B cell (primary cell): ENCODE data around the gene RANBP3. TPM values are rescaled to one million over a fixed set of nuclear protein-coding genes. Genes with fewer than 3 reads are reported as not detected.

Experiments used
- ATAC-seq: fragments of 200-7000 bp; cut with Tn5 transposase; one replicate; pipeline ENCODE4 v1.10.0; 2021; ENCODE audit warnings: low read depth, mild to moderate bottlenecking, moderate number of reproducible peaks, moderate library complexity
- CTCF ChIA-PET: fragments of 350-600 bp; sonication (Branson Sonifier 250); formaldehyde crosslinking; loops from one replicate; lab custom pipeline; 2021; ENCODE audit warnings: antibody characterized with exemption, inconsistent platforms; lab: Charles Lee
- POLR2A ChIA-PET: fragments of 350-600 bp; sonication (Branson Sonifier 250); formaldehyde crosslinking; loops from one replicate; lab custom pipeline; 2021; ENCODE audit warnings: antibody characterized with exemption; lab: Charles Lee
- DNase-seq: peaks from one replicate; pipeline ENCODE4 v3.0.0; 2013
- H2AFZ ChIP-seq: 2 replicates; pipeline ENCODE4 v1.6.1; 2012; ENCODE audit warnings: mild to moderate bottlenecking, low read depth, low read length; ENCODE audit not compliant: insufficient read depth, poor library complexity, severe bottlenecking
- H3K27ac ChIP-seq, 2 donors: 1 replicate in 1 of 2; 2 replicates in 1 of 2; pipeline ENCODE4 v1.5.1; 2012 to 2013; ENCODE audit warnings: low read length in 2 of 2, mild to moderate bottlenecking in 2 of 2, moderate library complexity in 1 of 2
- H3K27me3 ChIP-seq, 4 experiments: fragments of 200-600 bp in 1 of 4; sonication (generic) in 1 of 4; replicated peaks in 1 of 4; 1 replicate in 2 of 4; 2 replicates in 2 of 4; pipeline versions ENCODE4 v1.6.1 to v1.7.0; 2013 to 2016; ENCODE audit warnings: low read length in 3 of 4, mild to moderate bottlenecking in 2 of 4, mixed read lengths in 1 of 4, moderate library complexity in 1 of 4; ENCODE audit not compliant: insufficient read depth in 4 of 4, control insufficient read depth in 3 of 4; ENCODE audit errors: control extremely low read depth in 1 of 4
- H3K36me3 ChIP-seq, 2 experiments: replicated peaks in 1 of 2; 1 replicate in 1 of 2; 2 replicates in 1 of 2; pipeline versions ENCODE4 v1.6.1 to v1.7.1; 2013; ENCODE audit warnings: low read length in 1 of 2; ENCODE audit not compliant: insufficient read depth in 2 of 2, control insufficient read depth in 1 of 2; ENCODE audit errors: control extremely low read depth in 1 of 2, extremely low read depth in 1 of 2
- H3K4me1 ChIP-seq, 2 donors: fragments of 200-600 bp in 1 of 2; sonication (generic) in 1 of 2; 1 replicate in 1 of 2; 2 replicates in 1 of 2; pipeline versions ENCODE4 v1.5.1 to v1.6.1; 2013 to 2017; ENCODE audit warnings: low read length in 2 of 2; ENCODE audit not compliant: control insufficient read depth in 2 of 2, insufficient read depth in 2 of 2
- H3K4me2 ChIP-seq: replicated peaks from 2 replicates; pipeline ENCODE3; 2012; ENCODE audit warnings: mild to moderate bottlenecking, low read depth, low read length; ENCODE audit not compliant: poor library complexity, severe bottlenecking
- H3K4me3 ChIP-seq, 5 experiments: fragments of 200-600 bp in 1 of 5; sonication (generic) in 1 of 5; 1 replicate in 3 of 5; 2 replicates in 2 of 5; pipeline versions ENCODE4 v1.5.1 to v1.7.0; 2011 to 2016; ENCODE audit warnings: low read length in 4 of 5, mild to moderate bottlenecking in 4 of 5, low read depth in 2 of 5, control low read depth in 1 of 5, moderate library complexity in 1 of 5; ENCODE audit not compliant: insufficient read depth in 1 of 5; ENCODE audit errors: control extremely low read depth in 1 of 5, extremely low read depth in 1 of 5
- H3K79me2 ChIP-seq: fragments of 200-600 bp; sonication (generic); one replicate; pipeline ENCODE4 v1.6.0; 2016; ENCODE audit warnings: low read length; ENCODE audit not compliant: control insufficient read depth, insufficient read depth
- H3K9ac ChIP-seq: fragments of 200-600 bp; sonication (generic); 2 replicates; pipeline ENCODE4 v1.6.1; 2017; ENCODE audit warnings: mild to moderate bottlenecking, low read length, moderate library complexity
- H3K9me3 ChIP-seq, 3 donors: one replicate each; pipeline versions ENCODE4 v1.6.1 to v1.7.1; 2013; ENCODE audit warnings: low read length in 2 of 3; ENCODE audit not compliant: control insufficient read depth in 2 of 3, insufficient read depth in 1 of 3; ENCODE audit errors: control extremely low read depth in 1 of 3
- H4K20me1 ChIP-seq: 2 replicates; pipeline ENCODE4 v1.6.0; 2012; ENCODE audit warnings: mild to moderate bottlenecking, low read length; ENCODE audit not compliant: insufficient read depth, control insufficient read depth, poor library complexity, severe bottlenecking
- H3K27ac Mint-ChIP-seq: one replicate; pipeline ENCODE4 v1.8.0; 2021; ENCODE audit warnings: mixed read lengths
- H3K27me3 Mint-ChIP-seq: one replicate; pipeline ENCODE4 v1.8.0; 2021; ENCODE audit warnings: mixed read lengths
- H3K4me1 Mint-ChIP-seq: one replicate; pipeline ENCODE4 v1.8.0; 2021; ENCODE audit warnings: mixed read lengths
- H3K4me3 Mint-ChIP-seq: one replicate; pipeline ENCODE4 v1.8.0; 2021; ENCODE audit warnings: mixed read lengths
- H3K9me3 Mint-ChIP-seq: one replicate; pipeline ENCODE4 v1.8.0; 2022; ENCODE audit warnings: mixed read lengths; ENCODE audit not compliant: insufficient read depth
- EZH2 ChIP-seq: IDR thresholded peaks from 2 replicates; pipeline ENCODE4 v1.6.1; 2012; ENCODE audit warnings: borderline replicate concordance, low read depth, mild to moderate bottlenecking, moderate library complexity, low read length; ENCODE audit not compliant: insufficient read depth, poor library complexity, severe bottlenecking
- WGBS: methylation state at CpG from one replicate; pipeline ENCODE4 v1.1.5; 2013; ENCODE audit warnings: missing lambda C conversion rate; ENCODE audit not compliant: insufficient coverage; 5-methylcytosine and 5-hydroxymethylcytosine counted together
- intact Hi-C: fragments of 100-400 bp; cut with micrococcal nuclease; formaldehyde crosslinking; loops from one replicate; pipeline ENCODE4 v1.10.0; 2022
- polyA plus RNA-seq: library from polyadenylated mRNA; depleted of rRNA; stranded (reverse); fragments of >200 nt; gene quantifications from 2 replicates; pipeline ENCODE4 v1.2.3, GENCODE V29; 2012
- total RNA-seq, 2 donors: library from RNA; stranded (reverse); fragments of 120-200 nt in 1 of 2; gene quantifications; 1 replicate in 1 of 2; 2 replicates in 1 of 2; pipeline versions ENCODE4 v1.2.3 to v1.2.4, GENCODE V29; 2013 to 2022
- TF ChIP-seq, protein P1 (sequence below): fragments of 200-600 bp; IDR thresholded peaks from one replicate; pipeline ENCODE4 v1.8.0; 2022; ENCODE audit warnings: antibody characterized with exemption, mild to moderate bottlenecking

RANBP3 gene
- total and polyA plus RNA-seq, 2 donors (not counting 1 experiment from before 2014, with no cell fraction given), result 86.7 to 91.7 TPM

DNA sequence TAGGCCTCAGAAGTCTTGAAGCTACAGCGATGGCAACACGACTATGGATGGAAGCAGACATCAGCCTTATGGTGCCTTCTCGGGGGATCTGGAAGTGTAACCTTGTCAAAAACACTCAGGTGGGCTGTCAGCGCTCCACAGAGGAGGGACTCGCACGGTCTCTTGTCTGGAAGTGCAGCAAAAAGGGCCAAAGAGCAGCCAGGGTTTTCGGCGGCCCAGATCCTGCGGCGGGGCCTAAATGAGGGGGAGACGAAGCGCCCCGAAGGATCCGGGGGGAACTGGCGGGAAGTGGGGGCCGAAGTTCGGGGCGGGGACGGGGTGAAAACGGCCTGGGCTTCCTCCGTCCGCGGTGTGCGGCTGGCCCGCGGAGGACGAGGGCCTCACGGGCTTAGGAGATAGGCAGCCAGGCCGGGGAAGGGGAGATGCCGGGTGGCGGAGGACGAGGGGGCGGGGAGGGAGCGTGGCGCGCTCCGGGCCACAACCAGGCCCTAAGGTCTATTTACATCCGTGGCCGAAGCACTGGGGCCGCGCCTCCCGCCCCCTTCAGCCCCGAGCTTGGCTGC, 637 bp downstream of the RANBP3 start:
- Mint-ChIP-seq H3K4me3 (peak overlapping the region; percentile 97), H3K9me3 (no peaks in the 10 kb centered on the region), H3K27ac (peak overlapping the region; percentile 99), H3K27me3 (no peaks in the 10 kb centered on the region), H3K4me1 (peaks cover 50% of the 10 kb centered on the region)
- WGBS, result under 1% methylated on average over 43 of the region's 43 CpGs
- peak overlapping the region; percentile 88 for H2AFZ ChIP-seq
- H3K27ac ChIP-seq, result peak overlapping the region; percentile 54 to 91
- peaks cover 52% of the 10 kb centered on the region for H4K20me1 ChIP-seq
- H3K4me1 ChIP-seq, result peaks cover 38 to 49% of the 10 kb centered on the region in 2 donors
- H3K79me2 ChIP-seq, result peaks cover 64% of the 10 kb centered on the region
- H3K27me3 ChIP-seq, result no peaks in the 10 kb centered on the region
- peak overlapping the region; percentile 59 to 93 (median 91) for H3K4me3 ChIP-seq
- H3K36me3 ChIP-seq, result peaks cover 0 to 17% of the 10 kb centered on the region in 2 experiments
- intact Hi-C loops, result loop anchor here (10.0 kb wide), 1 partner anchor 1003 kb away; no protein-coding TSS in a partner anchor
- H3K4me2 ChIP-seq, result peak overlapping the region; percentile 93
- ChIA-PET CTCF (interaction anchor here (0.5 to 4.3 kb wide), 4 partner anchors 9 to 12 kb away, joined by 4 to 41 read pairs (median 19); no protein-coding TSS in a partner anchor), POLR2A (interaction anchor here (0.6 to 1.7 kb wide), 5 partner anchors 11 to 1466 kb away, joined by 3 to 8 read pairs (median 4); partner anchors contain the start of genes NDUFA11 and VMAC)
- no peak for DNase-seq
- no peaks in the 10 kb centered on the region for H3K9me3 ChIP-seq
- H3K9ac ChIP-seq, result peak overlapping the region; percentile 96
- TF ChIP-seq, protein P1, sequence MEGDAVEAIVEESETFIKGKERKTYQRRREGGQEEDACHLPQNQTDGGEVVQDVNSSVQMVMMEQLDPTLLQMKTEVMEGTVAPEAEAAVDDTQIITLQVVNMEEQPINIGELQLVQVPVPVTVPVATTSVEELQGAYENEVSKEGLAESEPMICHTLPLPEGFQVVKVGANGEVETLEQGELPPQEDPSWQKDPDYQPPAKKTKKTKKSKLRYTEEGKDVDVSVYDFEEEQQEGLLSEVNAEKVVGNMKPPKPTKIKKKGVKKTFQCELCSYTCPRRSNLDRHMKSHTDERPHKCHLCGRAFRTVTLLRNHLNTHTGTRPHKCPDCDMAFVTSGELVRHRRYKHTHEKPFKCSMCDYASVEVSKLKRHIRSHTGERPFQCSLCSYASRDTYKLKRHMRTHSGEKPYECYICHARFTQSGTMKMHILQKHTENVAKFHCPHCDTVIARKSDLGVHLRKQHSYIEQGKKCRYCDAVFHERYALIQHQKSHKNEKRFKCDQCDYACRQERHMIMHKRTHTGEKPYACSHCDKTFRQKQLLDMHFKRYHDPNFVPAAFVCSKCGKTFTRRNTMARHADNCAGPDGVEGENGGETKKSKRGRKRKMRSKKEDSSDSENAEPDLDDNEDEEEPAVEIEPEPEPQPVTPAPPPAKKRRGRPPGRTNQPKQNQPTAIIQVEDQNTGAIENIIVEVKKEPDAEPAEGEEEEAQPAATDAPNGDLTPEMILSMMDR, result no peak
- TF ChIP-seq EZH2, result no peak
- ATAC-seq, result no peak

DNA sequence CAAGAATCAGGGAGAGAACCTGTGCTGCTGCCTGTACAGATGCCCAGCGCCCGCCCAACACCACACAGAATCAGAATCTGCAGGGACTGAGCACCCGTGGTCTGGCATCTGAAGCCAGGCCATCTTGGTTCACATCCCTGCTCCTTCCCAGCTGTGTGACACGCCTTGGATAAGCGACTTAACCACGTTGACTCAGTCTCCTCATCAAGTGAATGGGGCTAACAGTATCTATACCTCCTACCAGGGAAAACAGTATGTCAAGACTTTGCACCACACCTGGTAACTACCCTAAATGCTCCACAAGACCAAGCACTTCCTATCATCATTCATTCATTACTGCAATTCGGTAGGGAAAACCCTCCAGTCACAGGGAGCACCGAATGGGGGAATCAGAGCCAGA, 1.2 kb downstream of the RANBP3 start:
- no peaks in the 10 kb centered on the region for H3K27me3 Mint-ChIP-seq
- peaks cover 54% of the 10 kb centered on the region for H3K4me1 Mint-ChIP-seq
- H3K27me3 ChIP-seq, result no peaks in the 10 kb centered on the region
- POLR2A ChIA-PET, result interaction anchor here (1.7 kb wide), 1 partner anchor 12 kb away, joined by 3 read pairs; no protein-coding TSS in a partner anchor
- peaks cover 38 to 49% of the 10 kb centered on the region in 2 donors for H3K4me1 ChIP-seq
- H3K4me3 Mint-ChIP-seq, result peak overlapping the region; percentile 97
- peaks cover 69% of the 10 kb centered on the region for H3K79me2 ChIP-seq
- ATAC-seq, result no peak
- WGBS, result 65% methylated on average over 7 of the region's 8 CpGs
- H3K27ac Mint-ChIP-seq, result peak overlapping the region; percentile 99
- H3K9me3 Mint-ChIP-seq, result no peaks in the 10 kb centered on the region
- H2AFZ ChIP-seq, result peak overlapping the region; percentile 88
- H3K27ac ChIP-seq, result peak overlapping the region in 1 of 2 donors; percentile 91
- TF ChIP-seq, protein P1, result no peak
- TF ChIP-seq EZH2, result no peak
- H3K4me2 ChIP-seq, result peak overlapping the region; percentile 93
- peak overlapping the region; percentile 59 to 93 (median 91) for H3K4me3 ChIP-seq
- CTCF ChIA-PET, result interaction anchor here (1.9 kb wide), 1 partner anchor 9 kb away, joined by 9 read pairs; no protein-coding TSS in a partner anchor
- H4K20me1 ChIP-seq, result peaks cover 57% of the 10 kb centered on the region
- H3K36me3 ChIP-seq, result peaks cover 0 to 20% of the 10 kb centered on the region in 2 experiments
- peak overlapping the region; percentile 96 for H3K9ac ChIP-seq
- no peaks in the 10 kb centered on the region for H3K9me3 ChIP-seq
- intact Hi-C loops, result loop anchor here (10.0 kb wide), 1 partner anchor 1002 kb away; no protein-coding TSS in a partner anchor
- DNase-seq, result no peak
